HG03039 (cell line): ENCODE results near the gene SCP2.

Experiments used
- ATAC-seq: cut with Tn5 transposase; IDR thresholded peaks from one replicate; pipeline ENCODE4 v1.9.1; 2021; ENCODE audit warnings: mild to moderate bottlenecking, moderate library complexity; ENCODE audit not compliant: unreplicated experiment

Gene SCP2

GRCh38 chr1:52927212-52928014 is at the start of gene SCP2:
TSS of gene SCP2 (plus strand) at chr1:52927276. CDS start at chr1:52927397, 121 bp downstream.
- peak; percentile 73 for ATAC-seq

DNA sequence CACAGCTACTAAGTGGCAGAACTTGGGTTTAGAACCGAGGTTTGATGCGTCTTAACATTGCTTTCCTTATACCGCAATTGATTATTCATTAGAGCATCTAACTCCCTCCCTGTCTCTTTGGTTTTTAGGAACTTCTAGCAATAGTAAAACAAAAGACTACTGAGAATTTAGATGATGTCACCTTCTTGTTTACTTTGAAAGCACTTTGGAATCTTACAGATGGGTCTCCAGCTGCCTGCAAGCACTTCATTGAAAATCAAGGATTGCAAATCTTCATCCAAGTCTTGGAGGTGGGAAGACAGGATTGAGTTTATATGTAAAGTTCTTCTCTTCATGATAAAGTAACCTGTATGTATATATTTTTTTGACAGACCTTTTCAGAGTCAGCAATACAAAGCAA is 49.5 kb upstream of the SCP2 start:
- no peak for ATAC-seq

GRCh38 chr1:52880206-52880605 is 46.9 kb upstream of the SCP2 start:
- ATAC-seq, result no peak

DNA sequence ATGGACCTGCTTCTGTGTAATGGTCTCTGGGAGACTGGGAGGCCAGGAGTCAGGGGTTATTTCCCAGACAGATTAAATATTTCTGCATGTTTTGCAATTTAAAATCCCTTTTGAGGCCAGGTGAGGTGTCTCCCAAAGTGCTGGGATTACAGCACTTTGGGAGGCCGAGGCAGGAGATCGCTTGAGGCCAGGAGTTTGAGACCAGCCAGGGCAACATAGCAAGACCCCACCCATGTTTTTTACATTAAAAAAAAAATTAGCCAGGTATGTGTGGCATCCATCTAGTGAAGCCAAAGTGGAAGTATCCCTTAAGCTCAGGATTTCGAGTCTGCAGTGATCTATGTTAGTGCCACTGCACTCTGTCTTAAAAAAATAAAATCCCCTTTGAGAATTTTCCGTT is 39.6 kb upstream of the SCP2 start:
- no peak for ATAC-seq

- no peak for ATAC-seq
These were observed 34.5 kb upstream of the SCP2 start for GRCh38 chr1:52892424-52893215.

- ATAC-seq, result no peak
These were observed 27.6 kb upstream of the SCP2 start for GRCh38 chr1:52899445-52899894.

- no peak for ATAC-seq
These were observed 26.7 kb upstream of the SCP2 start for GRCh38 chr1:52900402-52900801.

- no peak for ATAC-seq
These were observed 25.7 kb upstream of the SCP2 start for GRCh38 chr1:52901384-52901783.

DNA sequence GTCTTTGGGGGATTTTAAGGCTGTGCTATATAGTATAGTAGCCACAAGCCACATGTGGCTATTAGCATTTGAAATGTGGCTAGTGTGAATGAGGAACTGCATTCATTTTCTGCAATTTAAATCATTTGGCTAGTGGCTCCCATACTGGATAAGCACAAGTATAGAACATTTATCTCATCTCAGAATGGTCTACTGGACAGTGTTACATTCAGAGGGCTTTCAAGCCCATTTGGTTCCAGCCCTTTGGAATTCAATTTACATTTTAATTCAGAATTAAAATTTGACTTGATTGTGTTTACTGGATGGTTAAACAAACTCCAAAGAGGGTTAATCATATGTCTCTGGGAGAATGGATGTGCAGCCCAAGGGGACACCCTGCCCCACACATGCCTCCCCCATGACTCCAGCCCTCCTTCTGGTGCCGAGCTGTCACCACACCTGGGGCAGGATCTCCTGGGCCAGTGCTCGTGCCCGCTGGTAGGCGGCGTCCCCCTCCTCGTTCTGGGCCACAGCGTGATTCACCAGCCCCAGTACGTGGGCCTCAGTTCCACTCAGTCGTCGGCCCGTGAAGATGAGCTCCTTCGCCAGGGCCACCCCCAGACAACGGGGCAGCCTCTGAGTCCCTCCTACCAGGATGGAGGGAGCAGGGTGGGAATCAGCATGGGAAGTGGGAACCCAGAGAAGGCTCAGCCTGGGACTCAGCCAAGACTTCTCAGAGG is 22.7 kb upstream of the SCP2 start:
- ATAC-seq, result no peak

GRCh38 chr1:52904927-52905698 is 22.0 kb upstream of the SCP2 start:
- no peak for ATAC-seq

DNA sequence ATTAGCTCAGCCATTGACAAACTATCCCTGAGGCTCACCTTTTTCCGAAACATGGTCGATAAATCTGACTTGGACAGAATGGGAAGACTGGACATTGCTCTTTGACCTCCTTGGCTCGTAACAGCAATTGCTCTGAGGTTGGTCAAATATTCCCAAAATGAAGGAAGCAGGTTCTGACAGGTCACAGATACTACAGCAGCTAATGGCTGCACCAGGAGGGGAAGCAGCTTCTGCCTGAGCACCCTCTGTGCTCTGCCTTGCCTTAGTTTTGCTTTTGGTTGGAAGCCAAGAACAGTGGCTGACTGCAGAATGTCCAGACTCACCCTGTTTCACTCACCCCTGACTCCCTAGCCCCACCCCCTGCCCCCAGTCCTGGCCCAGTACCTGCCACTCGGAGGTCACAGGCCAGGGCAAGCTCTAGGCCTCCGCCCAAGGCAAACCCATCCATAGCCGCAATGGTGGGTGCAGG is 20.9 kb upstream of the SCP2 start:
- no peak for ATAC-seq

- no peak for ATAC-seq
These were observed 19.8 kb upstream of the SCP2 start for GRCh38 chr1:52907068-52907811.

DNA sequence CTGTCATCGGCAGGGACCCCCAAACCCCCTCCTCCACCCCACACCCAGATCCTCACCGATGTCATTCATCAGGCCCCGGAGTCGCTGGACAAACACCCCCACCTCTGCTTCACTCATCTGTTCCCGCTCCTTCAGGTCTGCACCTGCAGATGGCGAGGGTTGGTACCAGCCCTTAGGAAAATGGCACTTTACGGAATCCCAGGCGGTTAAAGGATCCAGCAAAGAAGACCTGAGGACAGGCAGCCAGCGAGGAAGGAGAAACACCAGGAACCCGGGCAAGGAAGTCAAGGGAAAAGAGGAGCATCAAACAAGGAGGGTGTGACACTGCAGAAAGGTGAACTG is 19.3 kb upstream of the SCP2 start:
- no peak for ATAC-seq

DNA sequence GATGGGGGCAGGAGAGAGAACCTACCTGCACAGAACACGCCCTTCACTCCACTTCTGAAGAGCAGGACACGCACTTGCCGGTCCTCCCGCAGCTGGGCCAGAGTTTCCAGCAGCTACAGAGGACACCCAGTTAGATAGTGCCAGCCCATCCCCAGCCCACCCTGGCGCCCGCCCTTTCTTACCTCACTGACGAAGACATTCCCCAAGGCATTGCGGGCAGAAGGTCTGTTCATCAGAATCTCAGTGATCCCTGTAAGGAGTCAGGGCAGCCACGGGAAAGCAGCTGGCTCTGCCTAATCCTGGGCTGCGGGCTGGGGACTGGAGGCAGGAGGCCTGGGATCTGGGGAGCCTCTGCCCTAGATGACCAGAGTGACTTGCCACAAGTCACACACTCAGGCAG is 15.5 kb upstream of the SCP2 start:
- no peak for ATAC-seq

DNA sequence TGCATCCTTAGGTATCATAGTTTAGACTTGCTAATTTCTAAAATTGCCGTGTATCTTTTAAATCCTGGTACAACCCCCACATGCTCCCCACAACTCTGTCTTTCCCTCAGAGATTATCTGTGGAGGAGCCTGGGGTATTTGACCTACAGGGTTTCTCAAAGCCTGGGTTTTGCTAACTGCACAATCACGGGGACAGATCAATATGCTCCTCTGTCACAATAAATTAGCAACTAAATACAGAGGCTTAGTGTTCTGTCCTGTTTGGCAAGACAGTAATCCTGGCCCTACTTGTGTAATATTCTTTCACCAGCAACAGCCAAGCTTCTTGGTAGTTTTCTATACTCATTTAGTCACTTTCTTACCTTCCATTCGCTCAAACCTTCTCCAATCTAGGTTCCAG is 14.1 kb upstream of the SCP2 start:
- ATAC-seq, result no peak

DNA sequence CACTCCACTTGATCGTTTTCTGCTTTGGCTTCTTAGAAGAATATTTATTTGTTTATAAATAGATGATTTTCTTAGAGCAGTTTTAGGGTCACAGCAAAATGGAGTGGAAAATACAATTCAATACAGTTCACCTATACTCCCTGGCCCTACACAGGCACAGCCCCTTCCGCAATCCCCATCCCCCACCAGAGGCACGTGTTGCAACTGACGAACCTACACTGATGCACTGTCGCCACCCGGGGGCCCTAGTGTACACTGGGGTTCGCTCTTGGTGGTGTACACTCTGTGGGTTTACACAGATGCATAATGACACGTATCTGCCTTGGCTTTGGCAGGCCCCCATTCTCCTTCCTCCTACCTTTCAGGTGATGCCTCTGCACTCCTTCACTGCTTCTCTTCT is 13.5 kb upstream of the SCP2 start:
- no peak for ATAC-seq

DNA sequence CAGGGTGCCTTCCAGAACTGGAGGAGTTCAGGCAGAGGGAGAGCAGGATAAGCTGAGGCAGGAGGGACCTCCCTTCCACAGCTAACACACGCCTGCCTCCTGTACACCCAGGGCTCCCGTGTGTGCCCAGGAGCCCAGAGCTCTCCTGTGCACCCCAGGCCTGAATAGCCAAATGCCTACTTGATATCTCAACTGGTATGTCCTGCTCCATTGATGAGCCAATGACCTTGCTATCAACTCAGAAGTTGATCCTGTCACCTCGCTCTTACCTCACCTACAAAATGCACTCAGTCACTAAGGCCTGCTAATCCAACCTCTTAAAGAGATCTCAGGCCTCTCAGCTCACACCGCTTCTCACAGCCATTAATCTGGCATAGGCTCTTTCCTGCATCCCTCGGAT is 12.6 kb upstream of the SCP2 start:
- ATAC-seq, result no peak

GRCh38 chr1:52915211-52915854 is 11.7 kb upstream of the SCP2 start:
- no peak for ATAC-seq

DNA sequence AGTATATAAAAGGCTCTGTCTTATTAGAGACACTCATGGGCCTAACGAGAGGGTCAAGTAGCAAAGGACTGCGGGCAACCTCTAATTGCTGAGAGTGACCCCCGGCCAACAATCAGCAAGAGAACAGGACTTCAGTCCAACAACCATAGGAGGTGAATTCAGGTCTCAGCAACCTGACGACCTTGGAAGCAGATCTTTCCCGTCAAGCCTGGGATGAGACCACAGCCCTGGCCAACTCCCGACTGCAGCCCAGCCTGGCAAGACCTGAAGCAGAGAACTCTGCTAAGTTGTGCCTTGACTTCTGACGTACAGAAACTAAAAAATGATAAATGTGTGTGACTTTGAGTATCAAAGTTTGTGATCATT is 11.2 kb upstream of the SCP2 start:
- no peak for ATAC-seq
